Stimulated activated naive CD4-positive, alpha-beta T cell (primary cell): Measurements from ENCODE around the gene SNRPB.

Experiments used
- DNase-seq, 6 experiments: peaks; one replicate each; lab custom pipeline; 2025; lab: John Stamatoyannopoulos, UW

Gene SNRPB

DNA sequence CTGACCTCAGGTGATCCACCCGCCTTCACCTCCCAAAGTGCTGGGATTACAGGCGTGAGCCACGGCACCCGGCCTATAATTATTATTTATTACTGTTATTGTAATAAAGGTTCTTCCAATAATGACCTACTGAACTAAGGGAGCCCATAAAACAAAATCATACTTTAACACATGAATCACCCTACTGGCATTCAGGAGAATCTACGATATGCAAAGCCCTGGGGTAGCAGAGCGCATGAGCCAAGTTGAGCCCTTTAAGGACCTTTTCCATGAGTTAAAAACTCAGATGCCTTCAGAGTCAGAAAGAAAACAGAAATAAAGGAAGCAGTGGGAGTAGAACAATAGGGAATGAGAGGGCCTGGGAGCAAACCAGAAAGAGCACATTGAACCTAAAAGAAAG, 41.5 kb downstream of the SNRPB start:
- no peak for DNase-seq

DNA sequence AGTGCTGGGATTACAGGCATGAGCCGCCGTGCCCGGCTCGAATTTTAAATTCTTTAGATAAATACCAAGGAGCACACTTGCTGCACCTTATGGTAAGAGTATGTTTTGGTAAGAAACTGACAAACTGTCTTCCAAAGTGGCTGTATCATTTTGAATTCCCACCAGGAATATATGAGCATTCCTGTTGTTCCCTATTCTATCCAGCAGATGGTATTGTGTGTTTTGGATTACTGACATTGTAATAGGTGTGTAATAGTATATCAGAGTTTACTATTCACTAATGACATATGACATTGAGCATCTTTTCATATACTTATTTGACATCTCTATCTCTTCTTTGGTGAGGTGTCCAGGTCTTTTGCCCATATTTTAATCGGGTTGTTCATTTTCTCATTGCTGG, 49.3 kb downstream of the SNRPB start:
- DNase-seq, result no peak

DNA sequence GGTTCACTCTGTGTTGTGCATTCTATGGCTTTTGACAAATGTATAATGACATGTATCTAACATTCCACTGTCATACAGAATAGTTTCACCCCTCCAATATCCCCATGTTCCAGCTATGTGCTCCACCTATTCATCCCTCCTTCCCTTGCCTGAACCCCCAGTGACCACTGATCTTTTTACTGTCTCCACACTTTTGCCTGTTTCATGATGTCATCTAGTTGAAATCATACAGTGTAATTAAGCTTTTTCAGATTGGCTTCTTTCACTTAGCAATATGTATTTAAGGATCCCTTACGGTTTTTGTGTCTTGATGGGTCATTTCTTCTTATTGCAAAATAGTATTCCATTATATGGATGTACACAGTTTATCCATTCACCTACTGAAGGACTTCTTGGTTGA, 50.1 kb downstream of the SNRPB start:
- DNase-seq, result no peak

DNA sequence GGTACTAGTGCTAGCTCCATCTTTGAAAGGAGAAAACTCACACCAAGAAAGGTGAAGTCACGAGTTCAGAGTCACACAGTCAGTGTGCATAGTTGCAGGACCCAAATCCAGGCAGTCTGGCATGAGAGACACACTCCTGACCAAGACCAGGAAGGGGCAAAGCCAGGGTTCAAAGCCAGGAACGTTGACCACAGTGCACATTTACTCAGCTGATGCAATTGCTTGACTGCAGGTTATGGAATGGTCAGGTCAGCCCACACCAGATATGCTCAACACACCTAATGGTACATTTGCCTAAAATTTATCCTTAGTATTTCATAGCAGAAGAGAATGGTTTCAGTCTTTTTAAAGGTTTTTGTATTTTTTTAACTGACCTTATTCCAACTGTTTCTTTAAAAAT, 52.2 kb downstream of the SNRPB start:
- DNase-seq, result no peak

DNA sequence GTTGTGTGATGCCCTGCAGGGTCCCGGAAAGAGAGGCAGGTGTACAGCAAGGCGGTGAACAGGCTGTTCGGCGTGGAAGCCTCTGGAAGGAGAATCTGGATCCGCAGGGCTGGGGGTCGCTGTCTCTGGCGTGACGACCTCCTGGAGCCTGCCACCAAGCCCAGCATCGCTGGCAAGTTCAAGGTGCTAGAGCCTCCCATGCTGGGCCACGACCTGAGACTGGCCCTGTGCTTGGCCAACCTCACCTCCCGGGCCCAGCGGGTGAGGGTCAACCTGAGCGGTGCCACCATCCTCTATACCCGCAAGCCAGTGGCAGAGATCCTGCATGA, 53.4 kb downstream of the SNRPB start:
- DNase-seq, result no peak

DNA sequence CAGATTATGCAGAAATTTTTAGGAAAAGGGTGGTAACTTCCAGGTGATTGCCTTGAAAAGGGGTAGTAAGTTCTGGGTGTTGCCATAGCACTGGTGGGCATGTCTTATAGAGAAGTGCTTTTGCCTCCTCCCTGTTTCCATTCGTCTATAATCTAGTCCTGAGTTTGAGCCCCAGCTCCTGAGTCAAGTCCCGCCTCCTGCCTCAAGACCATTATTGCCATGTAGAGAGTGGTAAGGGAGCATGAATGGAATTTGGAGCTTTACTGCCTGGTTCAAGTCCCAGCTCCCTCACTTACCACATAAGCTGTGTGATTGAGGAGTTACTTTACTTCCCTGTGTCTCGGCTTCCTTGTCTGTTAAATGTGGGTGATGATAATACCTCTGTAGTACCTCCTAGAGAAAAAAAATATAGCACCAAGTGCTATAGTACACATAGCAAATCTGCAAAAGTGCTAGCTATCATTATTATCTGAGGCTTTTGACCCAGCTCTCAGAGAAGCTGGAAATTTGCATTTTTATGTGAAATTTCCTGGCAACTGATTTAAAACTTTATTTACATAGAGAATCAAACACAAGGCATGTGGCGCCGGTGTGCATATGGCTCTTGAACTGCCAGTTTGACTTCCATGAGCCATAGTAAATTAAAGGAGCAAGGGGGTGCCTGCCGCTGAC, 53.9 kb downstream of the SNRPB start:
- no peak for DNase-seq
